ENCODE measurements around the gene PLOD3.

Gene PLOD3

DNA sequence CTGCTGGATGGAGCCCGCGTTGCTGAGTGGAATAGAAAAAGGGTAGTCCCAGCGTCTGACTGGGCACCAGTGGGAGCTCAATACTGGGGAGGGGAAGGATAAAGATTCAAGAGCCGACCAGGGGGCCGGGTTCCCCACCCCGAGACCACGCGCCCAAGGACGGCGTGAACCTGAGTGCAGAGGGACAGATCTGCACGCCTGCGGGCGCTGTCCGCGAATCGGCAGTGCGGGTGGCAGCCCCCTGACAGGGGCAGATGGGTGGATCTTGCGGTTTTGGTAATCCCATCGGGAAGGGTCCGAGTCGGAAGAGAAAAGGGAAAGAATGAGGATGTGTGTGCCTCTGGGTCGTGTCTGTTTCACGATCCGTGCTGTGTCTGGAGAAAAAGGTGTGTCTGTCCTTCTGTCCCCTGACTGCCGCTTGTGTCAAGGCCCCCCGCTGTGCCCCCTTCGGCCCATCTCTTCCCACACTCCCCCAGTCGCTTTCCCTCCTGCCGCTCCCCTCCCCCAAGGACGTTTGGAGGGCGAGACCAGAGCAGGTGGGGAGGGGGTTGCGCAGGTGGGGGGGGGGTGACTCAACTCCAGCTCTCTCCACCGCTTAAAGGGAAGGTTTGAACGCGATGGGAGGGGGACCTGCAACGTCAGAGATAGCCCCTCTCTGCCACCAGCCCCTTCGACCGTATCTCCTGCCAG lies 51.3 kb downstream of the PLOD3 start:
- DNase-seq (ENCODE audit: low spot score), result no peak

DNA sequence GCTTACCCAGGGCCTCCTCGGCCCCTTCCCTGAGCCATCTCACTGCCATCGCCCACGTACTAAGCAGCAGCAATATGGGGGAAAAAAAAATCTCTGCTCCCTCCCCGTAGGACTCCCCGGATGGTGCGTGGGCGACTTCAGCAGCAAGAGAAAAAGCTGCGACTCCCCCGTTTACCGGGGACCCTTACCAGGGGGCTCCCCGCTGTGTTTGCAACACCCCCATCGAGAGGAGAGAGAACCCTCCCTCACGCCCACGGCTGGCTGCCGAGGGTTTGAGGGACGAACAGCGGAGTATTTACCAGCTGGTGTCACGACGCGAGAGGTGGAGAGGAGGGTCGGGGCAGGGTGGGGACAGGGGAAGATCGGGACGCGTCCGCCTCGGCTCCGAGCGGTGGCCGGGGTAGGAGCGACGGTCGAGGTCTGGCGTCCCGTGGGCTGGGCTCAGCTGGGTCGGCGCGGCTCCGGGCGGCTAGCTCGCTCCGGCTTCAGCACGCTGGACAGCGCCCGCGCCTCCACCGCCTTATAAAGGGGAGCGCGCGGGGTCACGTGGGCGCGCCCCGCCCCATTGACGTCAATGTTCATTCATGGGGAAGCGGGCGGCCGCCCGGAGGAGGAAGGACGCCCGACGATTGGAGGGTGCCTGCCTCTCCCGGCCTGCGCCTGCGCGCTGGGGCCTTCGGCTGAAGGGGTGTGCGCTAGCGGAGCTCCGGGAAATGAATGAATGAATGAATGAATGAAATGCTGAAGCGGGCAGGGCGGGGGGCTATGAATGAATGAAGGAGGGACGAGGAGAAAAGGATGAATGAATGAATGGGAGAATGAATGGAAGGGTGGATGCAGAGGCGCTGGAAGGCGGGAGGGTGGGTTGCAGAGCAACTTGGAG lies 52.1 kb downstream of the PLOD3 start, which contains the start of gene VGF:
Gene VGF, minus strand, starts transcription at position 495 of the 883 bp plus-strand sequence. CDS start 726 bp downstream, outside the sequence.
- peak; percentile 98 for DNase-seq (ENCODE audit: low spot score)

DNA sequence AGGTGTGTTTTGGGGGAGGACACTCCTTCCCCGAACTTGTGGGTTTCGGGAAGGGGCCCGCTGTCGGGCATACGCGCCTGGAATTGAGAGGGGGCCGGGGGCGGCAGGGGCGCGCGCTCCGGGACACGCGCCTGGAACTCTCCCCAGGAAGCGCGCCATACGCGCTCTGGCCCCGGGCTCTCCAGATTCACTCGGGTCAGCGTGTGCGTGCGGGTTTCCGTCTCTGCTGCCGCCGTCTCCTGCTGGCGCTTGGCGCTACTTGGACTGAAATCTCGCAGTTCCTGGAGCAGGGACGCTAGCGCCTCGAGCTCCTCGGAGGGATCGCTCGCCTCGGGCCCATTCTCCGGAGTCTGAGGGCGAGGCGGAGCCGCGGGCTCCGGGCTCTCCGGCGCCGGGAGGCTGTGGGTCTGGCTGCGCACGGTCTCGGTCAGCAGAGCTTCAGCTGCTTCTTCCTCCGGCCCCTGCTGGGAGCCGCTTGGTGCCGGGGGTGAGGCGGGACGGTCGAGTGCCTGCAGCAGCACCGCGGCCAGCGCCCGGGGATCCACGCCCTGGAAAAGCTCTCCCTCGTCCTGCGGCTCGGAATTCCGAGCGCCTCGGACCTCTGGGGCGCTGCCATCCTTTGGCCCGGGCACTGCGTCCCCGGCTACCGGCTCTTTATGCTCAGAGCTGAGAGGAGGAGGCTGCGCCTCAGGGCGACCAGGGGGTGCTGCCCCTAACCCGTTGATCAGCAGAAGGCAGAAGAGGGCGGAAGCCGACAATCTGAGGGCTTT lies 53.1 kb downstream of the PLOD3 start:
- DNase-seq (ENCODE audit: low spot score), result peak; percentile 77

GRCh38 chr7:101163279-101164070 lies 53.9 kb downstream of the PLOD3 start:
- DNase-seq (ENCODE audit: low spot score), result no peak

DNA sequence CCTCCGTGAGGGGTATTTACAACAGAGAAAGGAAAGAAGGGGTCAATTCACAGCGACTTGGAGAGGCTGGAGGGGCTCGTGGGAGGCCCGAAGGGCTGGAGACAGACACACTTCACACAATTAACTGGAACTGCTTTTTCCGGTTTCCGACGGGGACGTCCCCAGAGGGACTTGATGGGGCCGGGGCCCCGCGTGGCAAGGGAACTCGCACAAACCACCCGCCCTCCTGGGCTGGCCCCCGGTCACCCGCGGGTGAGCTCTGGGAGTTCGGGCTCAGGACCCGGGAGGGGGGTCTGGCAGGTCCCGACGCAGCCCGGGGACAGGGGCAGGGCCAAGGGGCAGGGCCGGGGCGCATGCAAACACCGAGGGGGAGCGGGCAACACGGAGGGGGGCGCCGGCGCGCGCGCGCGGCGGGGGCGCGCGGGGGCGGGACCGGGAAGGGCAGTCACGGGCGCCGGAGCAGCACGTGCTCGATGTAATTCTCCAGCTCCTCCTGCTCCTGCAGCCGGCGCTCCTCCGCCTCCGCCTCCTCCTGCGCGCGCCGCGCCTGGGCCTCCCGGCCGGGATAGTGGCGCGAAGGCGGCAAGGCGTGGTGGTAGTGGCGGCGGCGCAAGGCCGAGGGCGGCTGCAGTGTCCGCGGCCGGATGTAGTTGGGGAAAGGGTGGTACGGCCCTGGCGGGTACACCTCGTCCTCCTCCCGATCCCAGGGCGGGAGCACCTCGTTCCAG lies 54.7 kb downstream of the PLOD3 start:
- peak; percentile 74 for DNase-seq (ENCODE audit: low spot score)

GRCh38 chr7:101161692-101162471 lies 55.5 kb downstream of the PLOD3 start:
- DNase-seq (ENCODE audit: low spot score), result no peak

DNA sequence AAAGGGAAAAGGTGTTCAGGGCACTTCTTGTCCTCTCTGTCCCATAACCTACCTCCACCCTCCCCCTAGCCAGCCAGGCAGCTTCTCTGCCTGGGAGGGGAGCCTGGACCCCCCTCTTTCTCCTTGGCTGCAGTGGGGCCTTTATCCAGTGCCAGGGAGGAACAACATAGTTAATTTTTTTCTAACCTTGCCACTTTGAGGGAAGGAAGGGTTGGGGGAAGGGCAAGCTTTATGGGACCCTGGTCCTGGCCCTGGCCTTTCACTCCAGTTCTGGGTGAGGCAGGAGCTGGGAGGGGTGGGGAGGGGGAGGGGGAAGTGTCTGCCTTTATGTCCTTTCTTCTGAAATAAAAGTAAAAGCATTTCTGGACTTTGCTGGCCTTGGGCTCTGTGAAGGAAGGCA lies 56.5 kb downstream of the PLOD3 start:
- DNase-seq (ENCODE audit: low spot score), result no peak

DNA sequence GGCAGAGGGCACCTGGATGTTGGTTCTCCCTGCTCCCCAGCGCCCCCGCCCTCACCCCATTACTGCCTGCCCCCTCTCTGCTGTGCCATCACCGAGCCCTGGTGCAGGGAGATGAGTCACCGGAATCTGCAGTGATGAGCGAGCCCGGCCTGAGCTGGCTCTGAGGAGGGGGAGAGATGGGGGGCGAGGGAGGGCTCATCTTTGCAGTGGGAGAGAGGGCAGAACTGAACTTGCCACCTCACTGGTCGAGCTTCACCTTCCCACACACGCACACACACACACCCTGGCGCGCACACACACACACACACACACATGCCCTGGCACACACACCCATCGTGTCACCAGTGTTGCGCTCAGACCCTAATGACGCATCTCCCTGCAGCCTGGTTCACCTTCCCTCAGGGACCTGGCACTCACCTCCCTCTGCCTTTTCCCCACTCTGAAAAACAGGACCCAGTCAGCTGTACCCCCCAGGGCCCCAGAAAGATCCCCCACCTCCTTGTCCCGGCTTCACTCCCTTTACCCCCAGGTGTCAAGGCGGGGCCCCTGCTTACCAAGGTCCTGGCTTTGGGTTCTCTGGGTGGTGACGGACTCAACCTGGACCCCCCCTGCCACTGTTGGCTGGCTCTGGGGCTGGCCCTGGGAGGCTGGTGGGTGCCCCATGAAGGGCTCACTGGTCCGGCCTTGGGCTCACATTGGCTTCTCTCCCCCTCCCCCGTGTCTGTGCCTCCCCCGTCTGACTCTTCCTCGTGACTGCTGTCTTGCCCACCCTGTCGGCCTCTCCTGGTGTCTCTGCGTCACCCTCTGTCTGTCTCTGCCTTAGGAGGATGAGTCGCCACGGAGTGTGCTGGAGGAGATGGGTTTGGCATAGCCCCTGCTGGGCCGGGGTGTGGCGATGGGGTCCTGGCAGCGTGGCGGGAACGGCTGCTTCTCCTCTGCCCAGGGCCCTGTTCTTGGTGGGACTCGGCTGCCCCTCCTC lies 57.4 kb downstream of the PLOD3 start:
- peak; percentile 53 for DNase-seq (ENCODE audit: low spot score)

GRCh38 chr7:101156866-101157589 lies 60.4 kb downstream of the PLOD3 start:
- no peak for DNase-seq (ENCODE audit: low spot score)

DNA sequence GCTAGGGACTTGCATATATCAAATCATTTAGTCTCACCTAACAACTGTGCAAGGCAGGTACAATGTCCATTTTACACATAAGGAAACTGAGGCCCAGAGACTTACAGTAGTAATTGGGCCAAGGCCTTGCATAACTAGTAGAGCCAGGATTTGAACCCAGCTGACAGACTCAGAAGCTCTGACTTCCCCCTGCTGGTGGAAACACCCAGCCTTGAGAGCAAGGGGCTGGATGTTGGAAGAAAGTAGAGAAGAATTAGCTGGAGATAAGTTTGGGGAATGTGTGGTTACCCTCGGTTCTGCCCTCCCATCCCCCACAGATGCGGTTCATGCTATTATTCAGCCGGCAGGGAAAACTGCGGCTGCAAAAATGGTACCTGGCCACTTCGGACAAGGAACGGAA lies 61.1 kb downstream of the PLOD3 start:
- DNase-seq (ENCODE audit: low spot score), result no peak
